ENCODE measurements around the gene FLT1. TPM values are rescaled to one million over a fixed set of nuclear protein-coding genes. Genes with fewer than 3 reads are reported as not detected.

Gene FLT1
- total RNA-seq, 1 donor from 2014 or later: 0.05 TPM

GRCh38 chr13:28320884-28321574, 173.9 kb downstream of the FLT1 start:
- no peak for DNase-seq (ENCODE audit: low read depth)

DNA sequence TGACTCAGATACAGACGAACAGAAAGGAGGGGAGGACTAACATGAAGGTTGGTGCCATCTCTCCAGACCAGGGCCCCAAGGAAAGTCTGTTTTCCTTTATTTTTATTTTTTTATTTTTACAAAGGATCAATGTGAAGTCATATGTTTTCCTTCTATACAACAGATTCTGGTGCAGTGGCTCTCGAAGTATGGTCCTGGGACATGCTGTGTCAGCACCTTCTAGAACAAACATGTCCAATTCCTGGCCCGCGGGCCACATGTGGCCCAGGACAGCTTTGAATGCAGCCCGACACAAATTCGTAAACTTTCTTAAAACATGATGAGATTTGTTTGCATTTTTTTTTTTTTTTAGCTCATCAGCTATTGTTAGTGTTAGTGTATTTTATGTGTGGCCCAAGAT, 174.7 kb downstream of the FLT1 start:
- DNase-seq (ENCODE audit: low read depth): no peak

DNA sequence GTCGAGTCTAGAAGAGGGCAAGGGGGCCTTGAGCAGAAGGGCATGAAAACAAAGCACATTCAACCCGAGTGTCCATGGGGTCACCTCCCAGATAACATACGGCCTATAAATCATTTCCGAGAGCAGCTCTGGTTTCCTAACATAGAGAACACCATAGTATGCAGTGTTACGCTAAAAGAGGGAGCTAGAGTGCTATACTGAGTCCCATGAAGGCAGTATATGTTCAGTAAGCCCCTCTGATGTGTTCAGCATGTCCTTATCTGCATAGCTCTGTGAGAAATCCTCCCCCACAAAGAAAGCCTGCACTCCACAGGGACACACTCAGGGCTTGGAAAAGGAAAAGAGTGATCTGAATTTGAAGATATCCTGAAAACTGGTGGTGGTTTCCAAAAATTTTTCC, 175.4 kb downstream of the FLT1 start:
- DNase-seq (ENCODE audit: low read depth): no peak

DNA sequence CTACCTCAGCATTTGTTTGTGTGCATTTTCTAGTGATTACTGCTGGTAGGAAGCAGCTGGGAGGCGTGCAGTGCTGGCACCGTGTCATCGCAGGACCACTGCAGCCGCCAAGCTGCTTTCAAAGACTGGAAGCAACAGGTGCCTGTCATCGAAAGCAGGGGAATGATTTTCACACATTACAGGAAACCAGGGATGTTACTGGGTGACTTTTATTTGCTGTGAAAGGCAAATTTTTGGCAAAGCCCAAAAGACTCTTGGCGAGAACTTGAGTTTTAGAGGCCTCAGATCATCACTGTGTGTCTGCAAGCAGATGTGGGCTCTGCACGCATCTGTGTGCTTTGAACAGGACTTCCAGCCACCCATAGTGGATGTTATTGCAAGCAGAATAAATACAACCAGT, 176.4 kb downstream of the FLT1 start:
- no peak for DNase-seq (ENCODE audit: low read depth)

DNA sequence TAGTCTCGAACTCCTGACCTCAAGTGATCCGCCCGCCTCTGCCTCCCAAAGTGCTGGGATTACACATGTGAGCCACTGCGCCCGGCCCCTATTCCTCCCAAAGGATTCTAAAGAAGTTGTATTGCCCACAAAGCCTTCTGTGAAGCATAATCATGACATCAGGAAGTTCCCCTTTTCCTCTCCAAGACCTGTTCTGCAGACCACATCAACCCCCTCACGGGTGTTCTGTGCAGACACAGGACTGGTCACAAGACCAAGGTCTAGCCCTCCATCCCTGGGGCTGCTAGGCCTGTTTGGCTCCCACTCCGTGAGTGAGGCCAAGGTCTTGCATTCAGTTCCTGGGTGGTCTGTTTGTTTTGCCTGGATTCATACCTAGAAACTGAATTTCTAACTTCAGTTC, 178.1 kb downstream of the FLT1 start:
- no peak for DNase-seq (ENCODE audit: low read depth)

DNA sequence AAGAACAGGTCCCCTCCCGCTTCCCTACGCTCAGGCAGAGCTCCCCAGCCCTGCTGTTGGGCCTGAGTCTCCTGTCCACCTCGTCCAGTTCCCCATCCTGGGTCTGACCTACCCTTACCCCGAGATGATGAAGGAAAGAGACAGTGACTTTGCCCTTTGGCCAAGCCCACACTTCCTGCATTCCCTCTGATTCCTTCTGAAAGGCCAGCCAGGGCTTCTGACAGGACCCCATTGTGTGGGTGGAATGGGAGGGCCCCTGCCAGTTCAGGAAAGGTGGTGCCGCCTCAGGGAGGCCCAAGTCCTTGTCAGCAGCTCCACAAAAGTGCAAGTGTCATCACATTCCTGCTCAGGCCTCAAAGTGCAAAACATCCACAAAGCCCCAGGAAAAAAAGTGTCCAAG, 178.8 kb downstream of the FLT1 start:
- no peak for DNase-seq (ENCODE audit: low read depth)

DNA sequence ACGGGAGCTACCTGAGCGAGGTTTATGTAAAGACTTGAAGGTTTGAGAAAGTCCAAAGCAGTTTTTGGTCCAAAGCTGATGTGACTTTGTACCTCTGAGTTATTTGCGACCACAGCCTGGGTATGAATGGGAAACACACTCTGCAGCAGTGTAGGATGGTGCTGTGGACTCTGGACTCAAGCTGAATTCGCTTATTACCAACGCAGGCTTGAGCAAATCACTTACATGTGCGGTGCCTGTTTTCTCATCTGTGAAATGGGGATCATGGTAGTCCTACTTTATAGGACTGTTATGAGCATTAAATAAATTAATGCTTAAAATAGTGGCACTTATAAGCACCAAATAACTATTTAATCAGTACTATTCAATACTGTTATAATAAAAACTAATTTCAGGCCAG, 180.0 kb downstream of the FLT1 start:
- DNase-seq (ENCODE audit: low read depth): no peak

- DNase-seq (ENCODE audit: low read depth): no peak
Observed at GRCh38 chr13:28313579-28313978, 181.3 kb downstream of the FLT1 start.

DNA sequence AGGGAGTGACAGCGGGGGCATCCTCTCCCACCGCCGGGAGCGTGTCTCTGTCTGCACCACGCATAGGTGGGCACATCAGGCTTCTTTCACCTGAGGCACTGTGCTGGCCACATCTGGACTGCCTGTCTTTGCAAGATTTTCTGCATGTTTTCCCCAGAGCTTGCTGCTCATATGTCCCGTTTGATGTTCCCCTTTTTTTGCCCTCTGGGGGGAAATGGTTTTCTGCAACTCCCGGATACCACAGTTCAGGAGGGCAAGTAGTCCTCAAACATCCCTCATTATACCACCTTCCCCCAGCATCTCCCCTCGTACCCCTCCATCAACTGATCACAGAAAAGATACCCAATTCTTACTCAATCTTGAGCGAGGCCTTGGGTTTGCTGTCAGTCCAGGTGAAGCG, 188.6 kb downstream of the FLT1 start:
- DNase-seq (ENCODE audit: low read depth): no peak

- DNase-seq (ENCODE audit: low read depth): no peak
Observed at GRCh38 chr13:28301839-28302238, 193.1 kb downstream of the FLT1 start.

- DNase-seq (ENCODE audit: low read depth): no peak
Observed at GRCh38 chr13:28299916-28300315, 195.0 kb downstream of the FLT1 start.

GRCh38 chr13:28297341-28297740, 197.6 kb downstream of the FLT1 start:
- peak; percentile 3 for DNase-seq (ENCODE audit: low read depth)

DNA sequence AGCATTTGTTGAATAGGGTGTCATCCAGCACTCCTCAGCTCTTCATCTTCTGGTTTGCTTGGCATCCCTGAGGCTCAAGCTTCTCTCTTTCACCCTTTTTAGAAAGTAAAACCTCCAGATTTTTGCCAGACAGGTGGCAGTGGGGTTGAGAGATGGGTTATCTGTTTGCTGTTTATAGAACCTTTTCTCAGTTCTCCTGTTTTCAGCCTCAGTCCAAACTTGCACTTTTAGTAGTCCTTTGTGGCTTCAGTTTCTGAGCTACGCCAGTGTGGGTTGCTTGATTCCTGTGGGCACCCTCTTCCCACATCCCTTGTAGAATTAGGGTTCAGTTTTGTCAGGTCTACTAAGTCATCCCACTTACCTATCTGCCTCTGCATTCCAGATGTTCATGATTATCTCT, 208.7 kb downstream of the FLT1 start:
- no peak for DNase-seq (ENCODE audit: low read depth)

DNA sequence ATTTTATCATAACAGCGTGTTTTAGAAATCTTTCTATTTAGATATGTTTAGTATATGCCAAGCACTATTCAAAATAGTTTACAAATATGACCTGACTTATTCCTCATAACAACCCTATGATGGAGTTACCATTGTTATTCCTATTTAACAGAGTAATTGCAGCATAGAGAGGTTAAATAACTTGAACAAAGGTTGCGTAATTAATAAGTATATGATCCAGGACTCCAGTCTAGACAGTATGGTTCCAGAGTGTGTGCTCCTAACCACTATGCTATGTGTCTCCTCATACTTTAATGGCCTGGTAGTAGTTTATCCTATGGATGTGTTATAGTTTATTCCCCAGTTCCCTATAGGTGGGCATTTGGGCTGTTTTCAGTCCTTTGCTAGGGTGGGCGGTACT, 211.3 kb downstream of the FLT1 start:
- no peak for DNase-seq (ENCODE audit: low read depth)

DNA sequence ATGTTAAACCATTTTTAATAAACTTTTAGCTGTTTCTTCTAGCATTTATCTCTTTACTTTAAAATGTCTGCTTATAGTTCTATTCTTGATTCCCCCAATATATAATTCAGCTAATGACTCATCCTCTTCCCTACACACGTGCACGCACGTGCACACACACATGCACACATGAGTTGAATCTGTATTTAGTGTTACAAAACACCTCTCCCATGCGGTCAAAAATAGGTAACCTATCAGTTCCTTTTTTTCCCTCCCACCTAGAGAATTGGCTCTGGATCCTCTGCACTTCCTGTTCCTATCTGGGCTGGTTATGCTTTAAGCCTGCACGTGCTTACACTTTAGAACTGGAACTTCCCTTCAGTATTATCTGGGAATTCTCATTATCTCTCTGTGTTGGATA, 212.5 kb downstream of the FLT1 start:
- DNase-seq (ENCODE audit: low read depth): peak; percentile 90

DNA sequence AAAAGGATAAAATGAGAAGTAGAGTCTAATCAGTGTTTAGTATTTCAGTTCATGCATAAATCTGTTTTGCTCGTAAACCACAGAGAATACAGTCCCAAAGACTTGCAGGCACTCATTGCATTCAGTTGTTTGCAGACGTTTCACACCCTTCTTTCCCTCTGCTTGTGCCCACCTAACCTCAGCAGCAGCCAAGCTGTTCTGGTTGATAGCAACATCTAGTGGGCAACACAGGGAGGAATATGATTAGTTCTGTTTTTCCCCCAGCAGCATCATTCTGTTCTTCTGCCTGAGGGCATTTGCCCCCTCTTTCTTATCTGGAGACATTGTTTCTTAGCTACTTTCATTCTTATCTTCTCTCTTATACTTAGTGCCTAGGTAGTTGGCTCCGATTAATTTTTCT, 221.0 kb downstream of the FLT1 start:
- DNase-seq (ENCODE audit: low read depth): no peak

DNA sequence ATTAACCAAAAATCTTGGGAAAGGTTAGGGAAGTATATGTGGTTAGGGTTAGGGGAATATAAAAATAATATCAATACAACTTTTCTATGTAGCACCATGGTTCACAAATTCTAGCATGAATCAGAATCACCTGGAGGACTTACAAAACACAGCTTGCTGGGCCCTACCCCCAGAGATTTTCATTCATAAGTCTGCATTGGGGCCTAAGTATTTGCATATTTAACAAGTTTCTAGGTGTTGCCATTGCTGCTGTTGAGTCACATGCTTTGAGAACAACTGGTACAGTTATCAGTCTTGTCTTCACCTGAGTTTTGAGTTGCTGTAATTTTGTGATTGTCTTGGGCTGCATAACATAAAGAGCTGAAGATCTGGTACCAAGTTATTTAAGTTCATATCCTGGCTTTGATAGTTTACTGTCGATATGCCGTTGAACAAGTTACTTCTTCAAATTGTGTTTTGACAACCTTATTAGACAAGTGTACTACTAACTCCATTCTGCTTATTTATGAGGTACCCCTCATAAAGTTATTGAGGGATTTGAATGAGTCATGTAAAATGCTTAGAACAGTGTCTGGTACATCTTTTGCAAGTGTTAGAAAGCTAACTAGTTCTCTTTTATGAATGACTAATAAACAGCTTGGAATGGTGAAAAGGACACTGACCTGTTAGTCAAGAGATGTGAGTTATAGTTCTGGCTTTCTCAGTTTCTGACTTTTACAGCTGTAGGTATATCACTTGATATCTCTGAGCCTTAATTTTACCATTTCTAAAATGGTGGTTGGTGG, 223.7 kb downstream of the FLT1 start:
- peak; percentile 32 for DNase-seq (ENCODE audit: low read depth)

GRCh38 chr13:28268800-28269223, 226.1 kb downstream of the FLT1 start:
- DNase-seq (ENCODE audit: low read depth): no peak

GRCh38 chr13:28267497-28267896, 227.4 kb downstream of the FLT1 start:
- no peak for DNase-seq (ENCODE audit: low read depth)

- DNase-seq (ENCODE audit: low read depth): no peak
Observed at GRCh38 chr13:28258417-28258816, 236.5 kb downstream of the FLT1 start.

- DNase-seq (ENCODE audit: low read depth): no peak
Observed at GRCh38 chr13:28257305-28257704, 237.6 kb downstream of the FLT1 start.

GRCh38 chr13:28252547-28252946, 242.4 kb downstream of the FLT1 start:
- DNase-seq (ENCODE audit: low read depth): no peak

- DNase-seq (ENCODE audit: low read depth): no peak
Observed at GRCh38 chr13:28251466-28251865, 243.5 kb downstream of the FLT1 start.

DNA sequence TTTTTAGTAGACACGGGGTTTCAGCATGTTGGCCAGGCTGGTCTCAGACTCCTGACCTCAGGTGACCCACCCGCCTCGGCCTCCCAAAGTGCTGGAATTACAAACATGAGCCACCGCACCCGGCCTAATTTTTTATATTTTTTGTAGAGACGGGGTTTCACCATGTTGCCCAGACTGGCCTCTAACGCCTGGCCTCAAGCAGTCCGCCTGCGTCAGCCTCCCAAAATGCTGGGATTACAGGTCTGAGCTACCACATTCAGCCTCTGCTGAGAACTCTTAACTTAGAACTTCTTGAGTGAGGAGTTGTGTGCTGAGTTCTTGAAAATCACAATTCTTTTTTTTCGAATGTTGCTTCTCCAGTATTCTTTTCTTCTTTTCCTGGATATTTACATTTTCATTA, 244.4 kb downstream of the FLT1 start:
- DNase-seq (ENCODE audit: low read depth): no peak

All from renal cortical epithelial cell (primary cell).